Suprapubic skin (tissue), 4 donors: ENCODE measurements around the gene NOXO1. TPM values are rescaled to one million over a fixed set of nuclear protein-coding genes. Genes with fewer than 3 reads are reported as not detected.

Experiments
- DNase-seq, 2 donors: peaks; one replicate each; pipeline ENCODE4 v3.0.0-alpha.2; 2019; ENCODE audit warnings: low spot score in 2 of 2
- H3K27ac ChIP-seq: fragments of 200-600 bp; sonication (generic); one replicate; pipeline ENCODE4 v1.5.1; 2019
- H3K27me3 ChIP-seq: fragments of 200-600 bp; sonication (generic); one replicate; pipeline ENCODE4 v1.5.1; 2019
- H3K36me3 ChIP-seq: fragments of 200-600 bp; sonication (generic); one replicate; pipeline ENCODE4 v1.5.1; 2019
- H3K4me1 ChIP-seq: fragments of 200-600 bp; sonication (generic); one replicate; pipeline ENCODE4 v1.5.1; 2019
- H3K4me3 ChIP-seq: fragments of 200-600 bp; sonication (generic); one replicate; pipeline ENCODE4 v1.5.1; 2019; ENCODE audit warnings: mild to moderate bottlenecking
- H3K9me3 ChIP-seq: fragments of 200-600 bp; sonication (generic); one replicate; pipeline ENCODE4 v1.5.1; 2019
- EP300 ChIP-seq: sonication (generic); formaldehyde crosslinking; IDR thresholded peaks from one replicate; pipeline ENCODE4 v1.6.1; 2017; ENCODE audit warnings: antibody characterized with exemption
- POLR2A ChIP-seq, 2 donors: fragments of 450-650 bp; IDR thresholded peaks; one replicate each; pipeline ENCODE4 v1.6.1; 2017; ENCODE audit warnings: antibody characterized with exemption in 2 of 2, mild to moderate bottlenecking in 2 of 2, moderate library complexity in 2 of 2
- POLR2AphosphoS5 ChIP-seq, 3 donors: sonication (generic); formaldehyde crosslinking; IDR thresholded peaks; one replicate each; pipeline ENCODE4 v1.6.1; 2017; ENCODE audit warnings: antibody characterized with exemption in 3 of 3
- WGBS: methylation state at CpG from one replicate; pipeline ENCODE4 v1.1.5; 2018; 5-methylcytosine and 5-hydroxymethylcytosine counted together
- total RNA-seq, 4 donors: library from RNA; depleted of rRNA; stranded (reverse); fragments of >200 nt; gene quantifications; one replicate each; pipeline ENCODE4 v1.1.0, GENCODE V29; 2016
- TF ChIP-seq, protein P1 (sequence below), 2 donors: fragments of 200-600 bp in 1 of 2; fragments of 450-650 bp in 1 of 2; sonication (generic) in 1 of 2; IDR thresholded peaks; one replicate each; pipeline ENCODE4 v1.5.1; 2016 to 2019; ENCODE audit warnings: antibody characterized with exemption in 2 of 2, mild to moderate bottlenecking in 1 of 2, moderate library complexity in 1 of 2

Gene NOXO1
- total RNA-seq, 4 donors from 2014 or later, result 1.1 to 3.1 (median 2.0) TPM; not detected in 1

DNA sequence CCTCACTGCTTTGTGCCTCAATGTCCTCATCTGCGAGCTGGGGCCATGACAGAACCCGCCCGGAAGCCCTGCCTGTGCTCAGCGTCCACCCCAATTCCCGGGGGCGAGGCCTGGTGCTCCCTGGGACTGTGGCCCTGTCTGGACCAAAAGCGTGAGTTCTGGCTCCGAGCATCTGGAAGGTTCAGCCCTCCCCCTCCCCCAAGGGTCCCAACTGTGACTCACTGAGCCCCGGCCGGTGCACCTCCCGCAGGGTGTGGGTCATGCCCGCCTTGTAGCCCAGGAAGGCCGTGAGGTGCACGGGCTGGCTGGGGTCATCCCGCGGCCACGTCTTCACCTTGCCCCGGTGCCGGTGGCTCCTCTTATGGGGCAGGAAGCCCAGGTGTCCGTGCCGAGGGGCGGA is 27.5 kb downstream of the NOXO1 start:
- Histone ChIP-seq H3K36me3 (no peaks in the 10 kb centered on the region), H3K4me1 (peaks cover 12% of the 10 kb centered on the region), H3K27ac (no peak overlapping the region), H3K9me3 (no peaks in the 10 kb centered on the region), H3K4me3 (no peak overlapping the region), H3K27me3 (no peaks in the 10 kb centered on the region)
- TF ChIP-seq EP300, result no peak
- TF ChIP-seq, protein P1, sequence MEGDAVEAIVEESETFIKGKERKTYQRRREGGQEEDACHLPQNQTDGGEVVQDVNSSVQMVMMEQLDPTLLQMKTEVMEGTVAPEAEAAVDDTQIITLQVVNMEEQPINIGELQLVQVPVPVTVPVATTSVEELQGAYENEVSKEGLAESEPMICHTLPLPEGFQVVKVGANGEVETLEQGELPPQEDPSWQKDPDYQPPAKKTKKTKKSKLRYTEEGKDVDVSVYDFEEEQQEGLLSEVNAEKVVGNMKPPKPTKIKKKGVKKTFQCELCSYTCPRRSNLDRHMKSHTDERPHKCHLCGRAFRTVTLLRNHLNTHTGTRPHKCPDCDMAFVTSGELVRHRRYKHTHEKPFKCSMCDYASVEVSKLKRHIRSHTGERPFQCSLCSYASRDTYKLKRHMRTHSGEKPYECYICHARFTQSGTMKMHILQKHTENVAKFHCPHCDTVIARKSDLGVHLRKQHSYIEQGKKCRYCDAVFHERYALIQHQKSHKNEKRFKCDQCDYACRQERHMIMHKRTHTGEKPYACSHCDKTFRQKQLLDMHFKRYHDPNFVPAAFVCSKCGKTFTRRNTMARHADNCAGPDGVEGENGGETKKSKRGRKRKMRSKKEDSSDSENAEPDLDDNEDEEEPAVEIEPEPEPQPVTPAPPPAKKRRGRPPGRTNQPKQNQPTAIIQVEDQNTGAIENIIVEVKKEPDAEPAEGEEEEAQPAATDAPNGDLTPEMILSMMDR (IDR thresholded peaks at IDR 0.05), result no peak
- no peak for TF ChIP-seq POLR2A (IDR thresholded peaks at IDR 0.05)
- TF ChIP-seq POLR2AphosphoS5 (IDR thresholded peaks at IDR 0.05), result no peak
- DNase-seq, result peak in 1 of 2 donors; percentile 64
- WGBS, result 95% methylated on average over 22 of the region's 22 CpGs

DNA sequence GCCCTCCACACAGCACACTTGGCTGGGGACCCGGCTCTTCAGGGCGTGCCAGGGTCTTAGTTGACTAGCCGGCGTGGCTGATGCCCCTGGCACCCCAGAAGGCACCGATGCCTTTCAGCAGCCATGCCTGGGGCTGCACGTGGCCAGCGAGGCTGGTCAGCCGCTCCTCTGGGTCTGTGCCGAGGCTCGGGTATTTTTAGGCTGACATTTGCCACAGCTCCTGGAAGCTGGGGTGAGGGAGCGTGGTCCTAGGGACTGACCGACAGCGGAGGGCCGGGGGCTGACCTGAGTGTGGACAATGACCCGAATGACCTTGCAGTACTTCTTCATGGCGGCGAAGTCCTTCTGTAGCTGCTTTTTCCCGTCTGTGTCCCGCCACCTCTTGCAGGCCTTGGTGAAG is 30.7 kb downstream of the NOXO1 start:
- no peaks in the 10 kb centered on the region for H3K9me3 ChIP-seq
- 66% methylated on average over 7 of the region's 19 CpGs for WGBS
- no peaks in the 10 kb centered on the region for H3K36me3 ChIP-seq
- no peak overlapping the region for H3K27ac ChIP-seq
- H3K4me1 ChIP-seq, result peaks cover 11% of the 10 kb centered on the region
- TF ChIP-seq, protein P1 (IDR thresholded peaks at IDR 0.05), result no peak
- no peak for TF ChIP-seq EP300
- TF ChIP-seq POLR2A (IDR thresholded peaks at IDR 0.05), result no peak
- TF ChIP-seq POLR2AphosphoS5 (IDR thresholded peaks at IDR 0.05), result no peak
- H3K4me3 ChIP-seq, result no peak overlapping the region
- H3K27me3 ChIP-seq, result no peaks in the 10 kb centered on the region
- no peak for DNase-seq

DNA sequence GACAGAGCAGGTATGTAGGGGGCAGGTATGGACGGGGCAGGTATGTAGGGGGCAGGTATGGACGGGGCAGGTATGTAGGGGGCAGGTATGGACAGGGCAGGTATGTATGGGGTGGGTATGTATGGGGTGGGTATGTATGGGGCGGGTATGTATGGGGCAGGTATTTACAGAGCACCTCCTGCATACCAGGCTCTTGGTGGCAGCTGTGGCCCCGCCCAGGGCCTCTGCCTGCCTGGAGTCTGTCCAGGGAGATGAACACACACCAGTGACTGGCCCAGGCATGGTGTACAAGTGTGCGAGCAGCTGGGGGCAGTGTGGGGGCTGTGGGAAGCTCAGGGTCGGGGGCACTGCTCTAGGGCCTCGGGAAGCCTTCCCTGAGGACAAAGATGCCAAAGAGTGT is 31.2 kb downstream of the NOXO1 start:
- TF ChIP-seq POLR2A (IDR thresholded peaks at IDR 0.05), result no peak
- no peak for TF ChIP-seq POLR2AphosphoS5 (IDR thresholded peaks at IDR 0.05)
- no peak for TF ChIP-seq EP300
- TF ChIP-seq, protein P1 (IDR thresholded peaks at IDR 0.05), result no peak
- no peak overlapping the region for H3K27ac ChIP-seq
- H3K4me3 ChIP-seq, result no peak overlapping the region
- no peaks in the 10 kb centered on the region for H3K27me3 ChIP-seq
- 26% methylated on average over 6 of the region's 7 CpGs for WGBS
- H3K9me3 ChIP-seq, result no peaks in the 10 kb centered on the region
- H3K36me3 ChIP-seq, result no peaks in the 10 kb centered on the region
- peaks cover 11% of the 10 kb centered on the region for H3K4me1 ChIP-seq
- DNase-seq, result no peak

DNA sequence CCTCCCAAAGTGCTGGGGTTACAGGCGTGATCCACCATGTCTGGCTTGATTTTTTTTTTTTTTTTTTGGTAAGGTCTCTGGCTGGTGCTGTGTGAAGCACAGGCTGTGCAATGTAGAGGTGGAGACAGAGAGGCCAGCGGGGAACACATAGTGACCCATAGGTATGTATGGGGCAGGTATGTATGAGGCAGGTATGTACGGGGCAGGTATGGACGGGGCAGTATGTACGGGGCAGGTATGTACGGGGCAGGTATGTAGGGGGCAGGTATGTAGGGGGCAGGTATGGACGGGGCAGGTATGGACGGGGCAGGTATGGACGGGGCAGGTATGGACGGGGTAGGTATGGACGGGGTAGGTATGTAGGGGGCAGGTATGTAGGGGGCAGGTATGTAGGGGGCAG is 31.8 kb downstream of the NOXO1 start:
- H3K9me3 ChIP-seq, result no peaks in the 10 kb centered on the region
- whole genome bisulfite sequencing, result 76% methylated on average over 6 of the region's 11 CpGs
- TF ChIP-seq, protein P1 (IDR thresholded peaks at IDR 0.05), result no peak
- TF ChIP-seq EP300, result no peak
- no peak for TF ChIP-seq POLR2A (IDR thresholded peaks at IDR 0.05)
- no peak for TF ChIP-seq POLR2AphosphoS5 (IDR thresholded peaks at IDR 0.05)
- no peak overlapping the region for H3K4me3 ChIP-seq
- no peak for DNase-seq
- H3K27ac ChIP-seq, result no peak overlapping the region
- H3K4me1 ChIP-seq, result peaks cover 11% of the 10 kb centered on the region
- no peaks in the 10 kb centered on the region for H3K27me3 ChIP-seq
- no peaks in the 10 kb centered on the region for H3K36me3 ChIP-seq

DNA sequence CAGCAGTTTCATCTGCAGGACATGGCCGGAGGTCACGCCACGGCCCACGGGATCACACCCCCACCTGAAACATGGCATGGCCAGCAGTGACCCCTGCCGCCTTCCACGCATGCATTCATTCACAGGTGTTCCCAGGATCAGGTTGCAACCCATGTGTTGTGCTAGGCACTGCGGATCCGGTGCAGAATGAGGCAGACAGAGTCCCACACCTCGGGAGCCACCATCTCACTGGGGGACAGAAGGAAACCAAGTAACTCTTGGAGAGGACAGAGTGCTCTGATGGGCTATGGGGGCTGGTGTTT is 33.9 kb downstream of the NOXO1 start:
- no peaks in the 10 kb centered on the region for H3K36me3 ChIP-seq
- H3K27ac ChIP-seq, result no peak overlapping the region
- no peak for DNase-seq
- no peaks in the 10 kb centered on the region for H3K27me3 ChIP-seq
- WGBS, result 71% methylated on average over 1 of the region's 9 CpGs
- TF ChIP-seq POLR2A (IDR thresholded peaks at IDR 0.05) (no peak), POLR2AphosphoS5 (IDR thresholded peaks at IDR 0.05) (no peak), EP300 (no peak)
- TF ChIP-seq, protein P1 (IDR thresholded peaks at IDR 0.05), result no peak
- no peaks in the 10 kb centered on the region for H3K9me3 ChIP-seq
- H3K4me3 ChIP-seq, result no peak overlapping the region
- H3K4me1 ChIP-seq, result peaks cover 25% of the 10 kb centered on the region
